B cell (primary cell): ENCODE data around the gene COG5.

Source experiments
- CTCF ChIP-seq: fragments of 200-600 bp; IDR thresholded peaks from one replicate; pipeline ENCODE4 v1.8.0; 2022; ENCODE audit warnings: antibody characterized with exemption, mild to moderate bottlenecking
- EZH2 ChIP-seq: IDR thresholded peaks from 2 replicates; pipeline ENCODE4 v1.6.1; 2012; ENCODE audit warnings: borderline replicate concordance, low read depth, mild to moderate bottlenecking, moderate library complexity, low read length; ENCODE audit not compliant: insufficient read depth, poor library complexity, severe bottlenecking

- no peak for TF ChIP-seq CTCF
- TF ChIP-seq EZH2, result no peak
Measured at GRCh38 chr7:107170051-107170915, 393.4 kb downstream of the COG5 start.
